GM12878 (cell line): ENCODE measurements around the gene NLE1. TPM values are rescaled to one million over a fixed set of nuclear protein-coding genes. Genes with fewer than 3 reads are reported as not detected.

Experiments used
- ATAC-seq: fragments of 200-7000 bp; cut with Tn5 transposase; 3 replicates; pipeline ENCODE4 v1.9.1; 2020; ENCODE audit warnings: mild to moderate bottlenecking, moderate library complexity
- BruUV-seq: library from RNA; stranded (reverse); fragments of 400-500 nt; replicated peaks from 2 replicates; lab custom pipeline; 2021; lab: Mats Ljungman, UMichigan
- CTCF ChIA-PET: fragments of 300-600 bp; sonication (Branson Sonifier 250); formaldehyde crosslinking; extraction: SDS; loops from one replicate; lab custom pipeline; 2021; ENCODE audit warnings: inconsistent platforms; lab: Yijun Ruan, JAX
- POLR2A ChIA-PET: fragments of 350-600 bp; formaldehyde crosslinking; extraction: SDS; loops from one replicate; lab custom pipeline; 2021; ENCODE audit warnings: inconsistent platforms; lab: Charles Lee
- RAD21 ChIA-PET: fragments of 300-600 bp; sonication (Branson Sonifier 250); formaldehyde crosslinking; loops from one replicate; lab custom pipeline; 2023; ENCODE audit warnings: antibody characterized with exemption; ENCODE audit not compliant: unreplicated experiment; lab: Charles Lee
- SMC1A ChIA-PET: fragments of 300-600 bp; sonication (Branson Sonifier 250); formaldehyde crosslinking; loops from one replicate; lab custom pipeline; 2023; ENCODE audit not compliant: unreplicated experiment, uncharacterized antibody; lab: Charles Lee
- DNase-seq: peaks from one replicate; pipeline ENCODE4 v3.0.0-alpha.2; 2011; ENCODE audit warnings: low read depth, low spot score
- FAIRE-seq: peaks from 3 replicates; lab custom pipeline; 2011; peaks lifted over from hg19 to GRCh38; lab: Jason Lieb, UNC
- H2AFZ ChIP-seq: 2 replicates; pipeline ENCODE4 v1.6.0; 2011; ENCODE audit warnings: low read depth, low read length, control low read depth; ENCODE audit not compliant: control insufficient read depth
- H3K27ac ChIP-seq: 2 replicates; pipeline ENCODE4 v1.5.1; 2011; ENCODE audit warnings: control low read depth; ENCODE audit not compliant: control insufficient read depth, insufficient read depth
- H3K27me3 ChIP-seq, 2 experiments: replicated peaks in 1 of 2; 2 replicates each; pipeline versions ENCODE4 v1.6.0 to v1.6.1; 2011; ENCODE audit warnings: low read length in 1 of 2; ENCODE audit not compliant: control insufficient read depth in 2 of 2, insufficient read depth in 2 of 2
- H3K36me3 ChIP-seq, 2 experiments: 2 replicates each; pipeline ENCODE4 v1.5.1; 2011; ENCODE audit warnings: low read length in 1 of 2; ENCODE audit not compliant: control insufficient read depth in 2 of 2, insufficient read depth in 2 of 2
- H3K4me1 ChIP-seq: 2 replicates; pipeline ENCODE4 v1.6.1; 2011; ENCODE audit warnings: mild to moderate bottlenecking, low read length, moderate library complexity, mixed read lengths; ENCODE audit not compliant: control insufficient read depth, insufficient read depth
- H3K4me2 ChIP-seq: 2 replicates; pipeline ENCODE4 v1.6.0; 2011; ENCODE audit warnings: control low read depth; ENCODE audit not compliant: control insufficient read depth, insufficient read depth
- H3K4me3 ChIP-seq: fragments of 200-600 bp; sonication (generic); 2 replicates; pipeline ENCODE4 v1.5.1; 2016
- H3K79me2 ChIP-seq: 2 replicates; pipeline ENCODE4 v1.6.0; 2011; ENCODE audit warnings: low read length; ENCODE audit not compliant: control insufficient read depth, insufficient read depth
- H3K9ac ChIP-seq: 2 replicates; pipeline ENCODE4 v1.8.0; 2011; ENCODE audit warnings: low read length, control low read depth, mixed read lengths; ENCODE audit not compliant: control insufficient read depth, insufficient read depth
- H3K9me3 ChIP-seq: replicated peaks from 3 replicates; pipeline ENCODE4 v1.5.1; 2011; ENCODE audit warnings: mild to moderate bottlenecking, low read length; ENCODE audit not compliant: control insufficient read depth, insufficient read depth
- H4K20me1 ChIP-seq: 2 replicates; pipeline ENCODE4 v1.6.0; 2011; ENCODE audit not compliant: control insufficient read depth, insufficient read depth
- BACH1 ChIP-seq: fragments of 450-650 bp; IDR thresholded peaks from 2 replicates; pipeline ENCODE4 v1.6.1; 2017; ENCODE audit warnings: mild to moderate bottlenecking, borderline replicate concordance
- CBFB ChIP-seq: IDR thresholded peaks from 2 replicates; pipeline ENCODE4 v1.6.1; 2016; ENCODE audit warnings: antibody characterized with exemption, low read depth
- CBX3 ChIP-seq: fragments of 200-600 bp; sonication (generic); IDR thresholded peaks from 2 replicates; pipeline ENCODE4 v1.6.1; 2016; ENCODE audit warnings: low read depth, borderline replicate concordance
- IKZF2 ChIP-seq, 2 experiments: fragments of 450-650 bp; IDR thresholded peaks; 2 replicates each; pipeline ENCODE4 v1.6.1; 2017; ENCODE audit warnings: mild to moderate bottlenecking in 2 of 2, moderate library complexity in 2 of 2
- MTA2 ChIP-seq: fragments of 450-650 bp; IDR thresholded peaks from 2 replicates; pipeline ENCODE4 v1.6.1; 2016; ENCODE audit warnings: low read depth, mild to moderate bottlenecking, moderate library complexity
- MXI1 ChIP-seq: fragments of 150-350 bp; IDR thresholded peaks from 2 replicates; pipeline ENCODE4 v1.6.1; 2011; ENCODE audit warnings: low read depth, mild to moderate bottlenecking, inconsistent platforms, low read length, improper control_type of control experiment
- RAD51 ChIP-seq: fragments of 450-650 bp; IDR thresholded peaks from 2 replicates; pipeline ENCODE4 v1.6.1; 2016; ENCODE audit warnings: moderate library complexity, mild to moderate bottlenecking, inconsistent platforms
- SIN3A ChIP-seq: IDR thresholded peaks from 2 replicates; pipeline ENCODE4 v1.6.1; 2012; ENCODE audit warnings: low read depth, low read length, improper control_type of control experiment
- SMC3 ChIP-seq: IDR thresholded peaks from 2 replicates; pipeline ENCODE4 v1.6.1; 2011; ENCODE audit warnings: low read length, improper control_type of control experiment, borderline replicate concordance
- STAT1 ChIP-seq: fragments of 450-650 bp; conservative IDR thresholded peaks from 2 replicates; pipeline ENCODE4 v1.6.1; 2014; ENCODE audit warnings: antibody characterized with exemption, mild to moderate bottlenecking
- SUZ12 ChIP-seq: fragments of 200-600 bp; sonication (generic); IDR thresholded peaks from one replicate; pipeline ENCODE4 v1.6.1; 2018; ENCODE audit warnings: antibody characterized with exemption, mild to moderate bottlenecking; ENCODE audit not compliant: unreplicated experiment
- USF2 ChIP-seq: IDR thresholded peaks from 2 replicates; pipeline ENCODE4 v1.6.1; 2011; ENCODE audit warnings: low read depth, low read length, improper control_type of control experiment, borderline replicate concordance
- ZNF207 ChIP-seq: fragments of 450-650 bp; IDR thresholded peaks from 2 replicates; pipeline ENCODE4 v1.6.1; 2014; ENCODE audit warnings: antibody characterized with exemption, mild to moderate bottlenecking, borderline replicate concordance
- ZNF592 ChIP-seq: fragments of 450-650 bp; IDR thresholded peaks from 2 replicates; pipeline ENCODE4 v1.6.1; 2017; ENCODE audit warnings: mild to moderate bottlenecking, moderate library complexity
- WGBS: methylation state at CpG from one replicate; pipeline ENCODE4 v1.1.6; 2016; ENCODE audit warnings: low lambda C conversion rate; ENCODE audit not compliant: insufficient replicate concordance, insufficient coverage; ENCODE audit errors: missing lambda C conversion rate; 5-methylcytosine and 5-hydroxymethylcytosine counted together
- in situ Hi-C: fragments of 300-500 bp; cut with MboI; formaldehyde crosslinking; loops from 9 replicates; pipeline ENCODE4 v1.14.3; 2018; ENCODE audit warnings: mixed read lengths
- intact Hi-C: fragments of 100-400 bp; cut with micrococcal nuclease; formaldehyde crosslinking; loops from one replicate; pipeline ENCODE4 v1.14.2; 2022; ENCODE audit not compliant: unreplicated experiment
- polyA plus RNA-seq, 11 experiments: library from polyadenylated mRNA; depleted of rRNA in 4 of 11; unstranded in 6 of 11; stranded (reverse) in 5 of 11; fragments of >200 nt; fragmentation: Nextera tagmentation in 4 of 11; fragmentation: Illumina TruSeq in 1 of 11; extraction: Ambion mirVana in 4 of 11; extraction: Trizol in 1 of 11; gene quantifications; 1 replicate in 1 of 11; 2 replicates in 10 of 11; pipeline versions ENCODE4 v1.2.1 to v1.2.3, GENCODE V29; 2011 to 2016; ENCODE audit warnings: inconsistent platforms in 2 of 11, missing spikeins in 2 of 11, low read depth in 1 of 11
- total RNA-seq, 4 experiments: library from RNA; depleted of rRNA in 3 of 4; stranded (reverse); fragments of >200 nt in 3 of 4; fragmentation: Illumina TruSeq in 1 of 4; extraction: Trizol in 1 of 4; gene quantifications; 2 replicates each; pipeline versions ENCODE4 v1.2.1 to v1.2.3, GENCODE V29; 2013 to 2021
- TF ChIP-seq, protein P1 (sequence below): IDR thresholded peaks from 2 replicates; pipeline ENCODE4 v1.6.1; 2011; ENCODE audit warnings: mild to moderate bottlenecking, low read depth, low read length, moderate library complexity; ENCODE audit not compliant: insufficient replicate concordance

NLE1 gene
- total and polyA plus RNA-seq, 10 of the 15 experiments (the other 5 are each of a cell fraction or from before 2014, with no cell fraction given), result 2.4 to 33.5 (median 17.6) TPM

GRCh38 chr17:35141681-35142466 lies at the start of gene NLE1 (continued):
- TF ChIP-seq SMC3, result peak; percentile 43; the same call in 1 of the 2 replicates
- TF ChIP-seq SIN3A, result peak; percentile 96
- peak; percentile 16 for TF ChIP-seq USF2
- 0 out of 2 replicates have a peak, but pooled peaks have one; percentile 34 for TF ChIP-seq CBFB
- TF ChIP-seq MXI1, result peak; percentile 99
- no peak for TF ChIP-seq RAD51
- TF ChIP-seq, all 136 proteins: peak for 46

GRCh38 chr17:35191001-35191695 lies 49.0 kb upstream of the NLE1 start:
- Histone ChIP-seq H3K36me3 (no peaks in the 10 kb centered on the region), H3K27ac (no peak overlapping the region), H3K79me2 (no peaks in the 10 kb centered on the region), H3K4me3 (no peak overlapping the region), H3K27me3 (no peaks in the 10 kb centered on the region), H3K4me2 (no peak overlapping the region), H2AFZ (no peak overlapping the region), H3K4me1 (no peaks in the 10 kb centered on the region), H3K9ac (no peak overlapping the region), H4K20me1 (no peaks in the 10 kb centered on the region), H3K9me3 (no peaks in the 10 kb centered on the region)
- no TSS peak for BruUV-seq
- TF ChIP-seq BACH1 (no peak), MTA2 (no peak), STAT1 (no peak), ZNF207 (no peak), IKZF2 (IDR thresholded peaks at IDR 0.05) (no peak), SUZ12 (no peak), ZNF592 (no peak), CBX3 (no peak)
- TF ChIP-seq, protein P1, sequence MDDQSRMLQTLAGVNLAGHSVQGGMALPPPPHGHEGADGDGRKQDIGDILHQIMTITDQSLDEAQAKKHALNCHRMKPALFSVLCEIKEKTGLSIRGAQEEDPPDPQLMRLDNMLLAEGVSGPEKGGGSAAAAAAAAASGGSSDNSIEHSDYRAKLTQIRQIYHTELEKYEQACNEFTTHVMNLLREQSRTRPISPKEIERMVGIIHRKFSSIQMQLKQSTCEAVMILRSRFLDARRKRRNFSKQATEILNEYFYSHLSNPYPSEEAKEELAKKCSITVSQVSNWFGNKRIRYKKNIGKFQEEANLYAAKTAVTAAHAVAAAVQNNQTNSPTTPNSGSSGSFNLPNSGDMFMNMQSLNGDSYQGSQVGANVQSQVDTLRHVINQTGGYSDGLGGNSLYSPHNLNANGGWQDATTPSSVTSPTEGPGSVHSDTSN, result no peak
- WGBS, result 39% methylated on average over 11 of the region's 11 CpGs
- in situ Hi-C loops (no loop called here), intact Hi-C loops (no loop called here)
- FAIRE-seq, result no peak
- no peak for ATAC-seq
- RAD21 ChIA-PET, result no interaction called here
- SMC1A ChIA-PET, result interaction anchor here (1.3 kb wide), 1 partner anchor 22 kb away, joined by 3 read pairs; no protein-coding TSS in a partner anchor
- DNase-seq, result no peak
- CTCF ChIA-PET, result interaction anchor here (1.1 kb wide), 1 partner anchor 650 kb away, joined by 3 read pairs; no protein-coding TSS in a partner anchor
- POLR2A ChIA-PET, result no interaction called here
